GM10266 (cell line): ENCODE results near the gene TSPAN33.
A peak's percentile ranks its signal among the peaks of the same experiment; 100 is the strongest.
"Not testable (repeated sequence)": the region's sequence is repeated elsewhere in the genome, so short reads cannot be mapped to it uniquely, and the experiment has no call there.

Experiments used
- DNase-seq: peaks from one replicate; pipeline ENCODE4 v3.0.0; 2012; ENCODE audit errors: extremely low spot score
- TF ChIP-seq, protein P1 (sequence below): IDR thresholded peaks from 2 replicates; pipeline ENCODE4 v1.5.1; 2012; ENCODE audit warnings: mild to moderate bottlenecking, low read depth; ENCODE audit not compliant: control insufficient read depth, insufficient read depth; ENCODE audit errors: missing control alignments

The TSPAN33 gene

DNA sequence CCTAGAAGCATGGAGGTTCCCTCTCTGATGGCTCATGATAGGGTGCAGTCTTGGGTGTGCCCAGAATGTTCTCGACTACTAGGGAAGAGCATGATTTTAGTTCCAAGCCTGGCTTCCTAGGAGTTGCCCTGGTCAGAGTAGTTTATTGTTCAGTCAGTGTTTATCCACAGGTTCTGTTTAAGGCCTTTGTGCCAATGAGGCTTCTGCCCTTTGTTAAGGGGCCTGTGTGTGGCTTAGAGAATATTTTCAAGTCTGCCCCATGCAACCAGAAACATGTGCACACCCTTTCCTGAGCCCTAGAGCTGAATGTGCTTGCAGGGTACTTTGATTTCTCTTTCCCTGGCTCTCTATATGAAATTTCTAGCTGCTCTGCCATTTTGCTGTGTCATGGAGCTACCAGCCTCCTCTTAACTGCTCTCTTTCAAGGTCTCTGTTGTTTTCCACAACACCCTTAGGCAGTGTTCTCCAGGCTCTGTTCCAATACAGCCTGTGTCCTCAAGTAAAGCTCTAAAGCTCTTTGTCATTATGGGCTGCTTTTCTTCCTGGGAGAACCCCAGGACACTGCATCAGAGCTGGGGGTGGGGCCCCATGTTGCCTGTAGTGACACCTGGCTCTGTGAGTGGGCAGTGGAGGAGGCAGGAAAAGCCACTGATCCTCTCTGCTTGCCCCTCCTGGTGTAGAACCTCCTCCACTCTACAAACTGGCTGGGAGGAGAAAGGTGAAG lies 34.1 kb upstream of the TSPAN33 start:
- TF ChIP-seq, protein P1, sequence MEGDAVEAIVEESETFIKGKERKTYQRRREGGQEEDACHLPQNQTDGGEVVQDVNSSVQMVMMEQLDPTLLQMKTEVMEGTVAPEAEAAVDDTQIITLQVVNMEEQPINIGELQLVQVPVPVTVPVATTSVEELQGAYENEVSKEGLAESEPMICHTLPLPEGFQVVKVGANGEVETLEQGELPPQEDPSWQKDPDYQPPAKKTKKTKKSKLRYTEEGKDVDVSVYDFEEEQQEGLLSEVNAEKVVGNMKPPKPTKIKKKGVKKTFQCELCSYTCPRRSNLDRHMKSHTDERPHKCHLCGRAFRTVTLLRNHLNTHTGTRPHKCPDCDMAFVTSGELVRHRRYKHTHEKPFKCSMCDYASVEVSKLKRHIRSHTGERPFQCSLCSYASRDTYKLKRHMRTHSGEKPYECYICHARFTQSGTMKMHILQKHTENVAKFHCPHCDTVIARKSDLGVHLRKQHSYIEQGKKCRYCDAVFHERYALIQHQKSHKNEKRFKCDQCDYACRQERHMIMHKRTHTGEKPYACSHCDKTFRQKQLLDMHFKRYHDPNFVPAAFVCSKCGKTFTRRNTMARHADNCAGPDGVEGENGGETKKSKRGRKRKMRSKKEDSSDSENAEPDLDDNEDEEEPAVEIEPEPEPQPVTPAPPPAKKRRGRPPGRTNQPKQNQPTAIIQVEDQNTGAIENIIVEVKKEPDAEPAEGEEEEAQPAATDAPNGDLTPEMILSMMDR = no peak
- DNase-seq = no peak

DNA sequence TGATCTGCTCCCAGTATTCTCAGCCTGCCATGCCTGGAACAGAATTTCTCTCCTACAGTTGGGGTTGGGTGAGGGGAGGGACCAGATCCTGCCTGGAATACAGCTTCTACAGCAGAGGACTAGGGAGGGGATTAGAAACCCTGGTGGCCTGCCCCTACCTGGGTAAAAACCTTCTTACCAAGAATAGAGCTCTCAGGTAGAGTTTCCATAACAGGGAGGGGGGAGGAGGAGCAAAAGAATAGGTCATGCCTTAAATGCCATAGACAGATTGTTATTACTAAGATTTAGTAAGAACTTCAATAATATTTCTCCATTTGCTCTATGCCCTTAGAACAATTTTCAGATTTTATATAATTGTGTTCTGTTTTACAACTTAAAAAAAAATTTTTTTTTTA lies 33.5 kb upstream of the TSPAN33 start:
- TF ChIP-seq, protein P1 = no peak
- no peak for DNase-seq

DNA sequence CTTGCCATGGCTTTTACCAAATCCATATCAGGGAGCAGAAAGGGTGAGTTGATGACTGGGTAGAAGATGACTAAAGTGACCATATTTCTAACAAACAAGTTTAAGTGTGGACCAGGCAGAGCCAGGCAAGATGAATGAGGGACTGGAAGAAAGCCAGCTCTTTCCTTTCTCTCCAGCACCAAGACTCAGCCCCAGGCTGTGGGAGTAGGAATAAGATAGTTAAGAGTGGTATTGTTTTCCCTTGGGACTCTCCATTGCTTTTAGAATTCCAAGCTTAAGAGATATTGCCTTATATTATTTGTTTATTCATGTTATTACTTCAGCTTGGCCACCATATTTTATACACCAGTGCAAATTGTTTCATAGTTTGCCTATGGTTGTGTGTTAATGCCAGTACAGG lies 28.8 kb upstream of the TSPAN33 start:
- no peak for DNase-seq
- TF ChIP-seq, protein P1 = no peak

DNA sequence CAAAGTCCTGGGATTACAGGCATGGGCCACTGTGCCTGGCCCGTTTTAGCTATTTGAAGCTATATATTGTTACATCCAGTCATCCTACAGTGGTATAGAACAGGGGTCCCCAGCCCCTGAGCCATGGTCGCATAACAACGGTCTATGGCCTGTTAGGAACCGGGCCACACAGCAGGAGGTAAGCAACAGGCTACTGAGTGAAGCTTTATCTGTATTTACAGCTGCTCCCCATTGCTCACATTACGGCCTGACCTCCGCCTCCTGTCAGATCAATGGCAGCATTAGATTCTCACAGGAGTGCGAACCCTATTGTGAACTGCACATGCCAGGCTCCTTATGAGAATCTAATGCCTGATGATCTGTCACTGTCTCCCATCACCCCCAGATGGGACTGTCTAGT lies 26.3 kb upstream of the TSPAN33 start:
- TF ChIP-seq, protein P1 = no peak
- no peak for DNase-seq

DNA sequence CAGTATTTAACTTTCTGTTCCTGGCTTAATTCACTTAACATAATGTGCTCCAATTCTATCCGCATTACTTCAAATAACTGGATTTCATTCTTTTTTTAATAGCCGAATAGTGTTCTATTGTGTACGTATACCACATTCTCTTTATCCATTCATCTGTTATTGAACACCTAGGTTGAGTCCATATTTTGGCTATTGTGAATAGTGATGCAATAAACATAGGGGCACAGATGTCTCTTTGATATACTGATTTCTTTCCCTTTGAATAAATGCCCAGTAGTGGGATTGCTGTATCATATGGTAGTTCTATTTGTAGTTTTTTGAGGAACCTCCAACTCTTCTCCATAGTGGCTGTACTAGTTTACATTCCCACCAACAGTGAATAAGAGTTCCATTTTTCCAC lies 25.5 kb upstream of the TSPAN33 start:
- no peak for DNase-seq
- TF ChIP-seq, protein P1 = no peak

DNA sequence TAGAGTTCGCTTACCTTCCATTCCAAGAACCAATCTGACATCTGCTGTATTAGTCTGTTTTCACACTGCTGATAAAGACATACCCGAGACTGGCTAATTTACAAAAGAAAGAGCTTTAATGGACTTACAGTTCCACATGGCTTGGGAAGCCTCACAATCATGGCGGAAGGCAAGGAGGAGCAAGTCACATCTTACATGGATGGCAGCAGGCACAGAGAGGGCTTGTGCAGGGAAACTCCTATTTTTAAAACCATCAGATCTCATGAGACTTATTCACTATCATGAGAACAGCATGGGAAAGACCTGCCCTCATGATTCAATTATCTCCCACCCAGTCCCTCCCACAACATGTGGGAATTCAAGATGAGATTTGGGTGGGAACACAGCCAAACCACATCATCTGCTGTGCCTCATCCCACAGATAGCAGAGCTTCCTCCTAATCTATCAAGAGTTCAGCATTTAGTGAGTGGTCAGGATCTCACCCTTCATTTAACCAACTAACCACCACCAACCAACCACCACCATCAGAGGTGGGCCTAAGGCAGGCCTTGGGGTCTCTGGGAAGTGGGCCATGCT lies 22.9 kb upstream of the TSPAN33 start:
- not testable (repeated sequence) for DNase-seq

DNA sequence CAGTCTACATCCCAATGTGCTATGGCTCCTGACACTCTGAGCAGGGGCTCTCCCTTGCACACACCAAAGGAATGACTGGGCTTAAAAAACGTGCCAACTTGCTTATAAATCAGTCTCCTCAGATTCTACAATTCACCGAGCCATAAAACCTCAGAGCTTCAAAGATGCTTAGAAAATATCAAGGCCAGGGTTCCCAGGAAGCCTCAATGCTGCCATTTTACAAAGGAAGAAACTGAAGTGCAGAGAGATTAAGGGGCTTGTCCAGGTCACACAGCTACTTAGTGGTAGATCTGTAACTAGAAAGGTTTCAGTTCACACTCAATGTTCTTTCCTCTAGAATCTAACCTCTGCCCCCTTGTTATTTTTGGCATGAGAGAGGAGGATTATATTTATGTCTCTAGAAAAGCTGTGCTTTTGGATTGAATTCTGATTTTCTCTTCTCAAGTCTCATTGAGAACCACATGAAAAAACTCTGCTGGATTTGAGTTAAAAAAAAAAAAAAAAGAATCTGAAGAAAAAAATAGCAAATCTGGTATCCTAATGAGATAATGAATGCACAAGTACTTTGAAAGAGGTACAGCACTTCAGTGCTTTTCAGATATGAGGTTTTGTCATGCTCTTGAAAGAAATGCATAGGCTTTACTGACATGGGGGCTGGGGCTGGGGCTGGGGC lies 22.3 kb upstream of the TSPAN33 start:
- DNase-seq = peak; percentile 54
- TF ChIP-seq, protein P1 = no peak
